SW 1271 (cell line): Measurements from ENCODE around the gene NALCN.
"Not testable (repeated sequence)": the region's sequence is repeated elsewhere in the genome, so short reads cannot be mapped to it uniquely, and the experiment has no call there.

ENCODE experiments used
- DNase-seq, 2 experiments: peaks; one replicate each; lab custom pipeline; 2025; lab: John Stamatoyannopoulos, UW

NALCN gene

DNA sequence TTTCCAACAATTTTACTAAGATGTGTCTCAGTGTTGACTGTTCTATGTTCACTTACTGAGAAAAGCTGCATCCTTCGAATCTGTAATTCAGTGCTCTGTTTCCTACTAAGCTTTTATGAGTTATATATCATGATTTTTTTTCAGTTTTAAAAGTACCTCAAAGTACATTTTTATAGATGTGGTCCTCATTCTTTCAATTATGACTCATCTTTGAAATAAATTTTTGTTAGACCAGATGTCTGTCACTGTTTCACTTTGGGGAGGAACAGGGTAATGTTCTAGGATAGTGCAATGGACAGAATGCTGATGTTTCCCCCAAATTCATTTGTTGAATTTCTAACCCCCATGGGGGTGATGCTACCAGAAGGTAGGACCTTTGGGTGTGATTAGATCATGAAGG is 74.8 kb downstream of the NALCN start:
- no peak for DNase-seq

DNA sequence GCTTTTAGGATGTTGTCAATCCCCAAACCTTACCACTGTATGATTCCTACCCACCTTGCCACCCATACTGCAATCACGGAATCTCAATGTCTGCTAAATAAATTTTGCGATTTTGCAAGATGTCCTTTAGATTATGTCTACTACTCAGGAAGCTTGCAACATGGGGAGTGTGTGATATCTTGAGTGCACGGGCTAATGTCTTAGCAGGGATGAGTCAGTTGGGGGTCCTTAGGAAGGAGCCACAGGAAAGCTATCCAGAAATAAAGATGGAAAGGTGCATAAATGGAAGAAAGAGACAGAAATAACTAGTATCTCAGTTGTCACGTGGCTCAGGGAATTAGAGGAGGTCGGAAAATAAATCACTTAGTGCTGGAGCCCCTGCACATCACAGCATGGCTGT is 77.1 kb downstream of the NALCN start:
- no peak for DNase-seq

DNA sequence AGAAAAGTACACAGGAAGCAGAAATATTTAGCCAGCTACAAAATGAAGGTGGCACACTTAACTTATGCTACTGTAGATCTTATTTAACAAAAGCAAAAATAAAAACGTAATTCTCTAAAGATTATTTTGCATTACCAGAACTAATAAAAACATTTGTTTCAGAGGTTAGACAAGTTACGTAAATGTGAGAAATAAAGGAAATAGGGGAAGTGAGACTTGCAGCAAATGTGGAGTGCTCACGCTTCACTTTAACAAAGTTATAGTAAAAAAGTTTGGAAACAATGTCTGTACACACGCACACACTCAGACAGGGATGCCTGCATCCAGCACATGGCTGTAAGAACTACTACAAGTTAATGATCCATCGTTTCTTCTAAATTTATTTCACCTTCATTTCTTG is 83.7 kb downstream of the NALCN start:
- no peak for DNase-seq

DNA sequence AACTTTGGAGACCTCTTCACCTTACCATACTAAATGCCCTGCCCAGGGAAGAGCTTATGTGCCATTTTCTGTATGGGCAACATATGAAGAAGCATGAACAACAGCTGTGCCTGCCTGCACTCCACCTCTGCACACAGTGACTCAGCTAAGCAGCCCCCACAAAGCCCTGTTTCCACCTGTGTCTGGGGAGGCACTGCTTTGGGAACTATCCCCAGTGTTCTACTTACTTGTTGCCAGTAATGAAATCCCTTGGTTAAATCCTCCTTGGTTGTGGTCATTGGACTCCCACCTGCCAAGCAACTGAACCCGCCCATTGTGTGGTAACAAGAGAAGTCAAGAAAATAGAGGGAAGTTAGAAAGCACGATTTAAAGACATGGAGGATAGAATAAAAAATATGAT is 84.6 kb downstream of the NALCN start:
- DNase-seq, result no peak

DNA sequence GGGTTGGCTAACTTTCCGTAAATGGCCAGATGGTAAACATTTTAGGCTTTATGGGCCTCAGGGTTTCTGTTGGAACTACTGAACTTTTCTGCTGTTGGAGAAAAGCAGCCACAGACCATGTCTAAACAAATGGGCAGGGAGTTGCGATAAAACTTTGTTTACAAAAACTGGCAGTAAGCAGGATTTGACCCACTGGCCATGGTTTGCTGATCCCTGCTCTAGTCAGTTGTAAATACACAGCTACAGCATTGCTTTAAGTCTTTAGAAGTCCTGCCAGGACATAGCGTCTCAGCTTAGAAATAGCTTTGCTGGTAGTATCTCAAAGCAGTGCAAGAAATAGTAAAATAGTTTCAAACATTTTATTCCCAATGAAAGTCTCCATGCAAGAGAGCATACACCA is 88.4 kb downstream of the NALCN start:
- DNase-seq, result no peak

DNA sequence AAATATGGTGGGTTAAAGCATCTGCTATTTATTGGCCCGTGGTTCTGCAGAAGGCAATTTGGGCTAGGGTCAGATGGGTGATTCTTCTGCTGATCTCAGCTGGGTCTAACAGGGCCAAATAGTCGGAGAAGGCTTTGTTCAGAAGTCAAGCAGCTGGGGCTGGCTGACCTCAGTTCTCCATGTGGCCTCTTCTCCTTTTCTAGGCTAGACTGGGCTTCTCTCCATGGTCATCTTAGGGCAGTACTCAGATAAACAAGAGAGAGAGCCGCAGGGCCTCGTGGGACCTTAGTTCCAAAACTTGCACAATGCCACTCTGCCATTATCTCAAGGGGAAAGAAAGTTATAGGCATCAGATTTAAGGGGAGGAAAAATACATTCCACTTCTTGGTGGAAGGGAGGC is 89.6 kb downstream of the NALCN start:
- DNase-seq, result no peak

DNA sequence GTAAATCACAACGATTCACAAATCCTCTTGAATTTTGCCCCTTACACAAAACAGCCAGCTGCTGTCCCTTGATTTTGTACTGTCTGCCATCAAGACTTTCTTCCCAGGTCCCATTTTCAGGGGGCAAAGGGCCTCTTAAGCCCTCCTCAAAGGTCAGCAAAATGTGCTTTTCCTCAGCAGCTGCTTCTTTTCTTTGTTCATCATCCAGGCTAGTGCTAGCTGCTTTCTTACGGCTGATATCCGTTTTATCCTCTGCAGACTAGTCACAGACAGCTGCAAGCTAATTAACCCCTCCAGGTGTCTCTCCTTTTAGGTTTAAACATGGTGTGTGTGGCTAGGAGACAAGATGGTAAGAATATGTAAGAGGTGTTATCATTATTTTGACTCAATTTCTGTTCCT is 90.9 kb downstream of the NALCN start:
- no peak for DNase-seq

DNA sequence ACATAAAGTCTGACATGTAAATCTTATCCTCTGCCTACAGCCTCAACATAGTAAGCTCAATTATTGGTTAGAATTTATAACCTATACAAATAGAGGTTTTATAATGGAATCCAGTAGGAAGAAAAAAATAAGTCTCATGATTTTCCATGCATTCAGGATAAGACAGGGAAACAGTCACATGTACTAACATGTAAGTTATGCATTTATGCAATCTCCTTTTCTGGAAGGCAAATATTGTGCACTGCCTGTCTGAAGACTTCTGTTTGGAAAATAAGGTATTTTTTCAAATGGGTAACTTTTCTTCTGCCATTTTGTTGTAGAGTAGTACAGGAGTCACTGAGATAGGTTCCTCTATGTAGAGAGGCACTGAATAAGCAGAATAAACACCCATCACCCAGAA is 92.7 kb downstream of the NALCN start:
- DNase-seq, result no peak

DNA sequence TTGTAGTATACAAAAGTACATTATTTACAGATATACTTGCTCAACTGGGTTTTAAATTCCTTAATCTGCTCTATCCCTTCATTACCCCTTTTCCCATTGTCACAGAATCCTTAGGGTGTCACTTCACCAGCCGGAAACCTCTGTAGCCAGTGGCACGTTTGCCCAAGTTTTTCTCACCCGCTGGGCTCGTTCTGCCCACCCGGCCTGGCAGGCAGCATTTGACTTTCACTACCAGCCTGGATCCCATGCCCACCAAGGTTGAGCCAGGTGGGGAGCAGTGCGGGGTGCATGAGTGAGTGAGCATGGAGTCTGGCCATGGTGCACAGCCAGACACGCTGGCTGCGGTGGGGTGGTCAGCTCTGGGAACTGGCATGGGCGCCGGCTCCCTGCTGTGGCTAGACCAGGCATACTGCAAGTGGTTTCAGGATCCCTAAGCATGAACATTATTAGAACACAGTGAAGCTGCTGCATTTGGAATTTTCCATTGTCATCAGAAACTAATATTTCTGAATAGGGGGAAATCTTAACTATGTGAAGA is 98.3 kb downstream of the NALCN start:
- DNase-seq, result no peak

DNA sequence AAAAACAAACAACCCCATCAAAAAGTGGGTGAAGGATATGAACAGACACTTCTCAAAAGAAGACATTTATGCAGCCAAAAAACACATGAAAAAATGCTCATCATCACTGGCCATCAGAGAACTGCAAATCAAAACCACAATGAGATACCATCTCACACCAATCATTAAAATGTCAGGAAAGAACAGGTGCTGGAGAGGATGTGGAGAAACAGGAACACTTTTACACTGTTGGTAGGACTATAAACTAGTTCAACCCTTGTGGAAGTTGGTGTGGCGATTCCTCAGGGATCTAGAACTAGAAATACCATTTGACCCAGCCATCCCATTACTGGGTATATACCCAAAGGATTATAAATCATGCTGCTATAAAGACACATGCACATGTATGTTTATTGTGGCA is 102.8 kb downstream of the NALCN start:
- not testable (repeated sequence) for DNase-seq

DNA sequence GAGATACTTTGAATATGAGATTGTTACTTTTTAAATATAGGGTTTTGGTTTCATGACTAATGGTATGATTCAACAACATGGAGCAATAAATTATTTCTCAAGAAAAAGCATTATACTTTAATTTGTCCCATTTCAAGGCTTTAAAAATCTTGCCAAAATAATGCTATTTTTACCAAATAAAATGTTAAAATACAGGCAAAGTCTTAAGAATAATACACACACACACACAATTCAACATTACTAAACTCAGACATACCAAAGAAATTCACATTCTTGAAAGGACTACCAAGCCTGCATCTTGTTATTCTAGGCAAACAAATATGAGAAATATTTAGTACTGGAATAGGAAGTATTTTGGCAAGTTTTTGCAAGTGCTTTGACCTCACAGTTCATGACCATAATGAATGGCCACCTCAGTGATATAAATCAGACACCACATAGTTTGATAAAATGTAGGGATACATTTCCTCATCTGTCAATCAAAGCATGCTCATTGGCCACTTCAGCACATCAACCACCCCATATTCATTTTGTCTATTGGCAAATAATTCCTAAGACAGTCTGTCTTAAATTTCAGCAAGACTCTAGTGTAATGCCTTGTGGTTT is 107.2 kb downstream of the NALCN start:
- DNase-seq, result no peak

DNA sequence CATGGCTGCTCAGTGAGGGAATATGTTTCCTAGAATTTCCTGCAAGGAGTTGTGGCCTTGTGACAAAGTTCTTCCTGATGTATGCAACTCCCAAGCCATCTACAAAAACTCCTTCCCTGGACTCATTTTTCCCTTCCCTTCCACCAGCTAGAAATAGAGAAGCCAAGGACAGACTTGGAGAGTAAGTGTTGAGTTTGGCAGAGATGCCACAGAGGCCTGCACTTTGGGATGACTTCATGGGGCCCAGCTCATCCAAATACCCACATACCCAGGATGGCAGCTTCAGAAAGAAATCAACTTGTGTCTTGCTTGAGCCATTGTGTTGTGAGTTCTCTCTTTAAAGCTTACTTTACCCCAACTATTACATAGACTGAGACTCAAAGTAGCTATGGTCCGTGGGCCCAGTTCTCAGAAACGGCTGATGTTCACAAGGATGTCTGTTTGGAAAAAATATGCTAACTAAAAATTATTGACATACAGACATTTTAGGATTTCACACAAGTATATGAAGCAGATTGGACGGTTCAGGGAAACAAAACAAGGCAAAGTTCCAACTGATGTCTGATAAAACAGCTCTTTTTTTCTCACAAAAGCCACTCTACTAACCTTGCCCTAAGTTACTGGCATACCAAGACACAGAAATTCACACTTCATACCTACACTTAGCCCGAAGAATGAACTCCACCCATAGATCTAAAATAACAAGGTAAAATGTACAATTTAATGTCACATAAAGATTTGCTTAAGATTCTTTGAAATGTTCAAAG is 107.9 kb downstream of the NALCN start:
- DNase-seq, result no peak

DNA sequence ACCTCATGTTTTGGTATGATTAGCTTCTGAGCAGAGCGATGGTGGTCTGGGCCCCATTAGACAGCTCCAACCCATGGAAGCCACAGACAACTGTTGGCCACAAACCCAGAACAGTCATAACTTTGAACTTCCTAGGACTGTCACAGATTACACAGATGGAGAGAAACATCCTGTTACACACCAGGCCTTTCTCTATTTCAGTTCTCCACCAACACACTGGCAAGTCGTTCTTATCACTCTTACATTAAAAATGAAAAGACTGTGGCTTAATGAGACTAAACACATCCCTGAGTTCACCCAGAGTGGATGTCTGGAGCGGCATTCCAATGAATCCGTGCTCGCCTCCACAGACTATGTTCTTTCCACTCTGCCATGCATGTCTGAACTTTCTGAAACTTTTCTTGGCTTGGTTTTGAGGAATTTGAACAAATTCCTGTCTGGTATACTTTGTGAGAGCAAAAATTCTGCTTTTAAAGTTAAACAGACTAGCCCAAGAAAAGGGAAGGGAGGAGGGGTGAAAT is 109.1 kb downstream of the NALCN start:
- no peak for DNase-seq

DNA sequence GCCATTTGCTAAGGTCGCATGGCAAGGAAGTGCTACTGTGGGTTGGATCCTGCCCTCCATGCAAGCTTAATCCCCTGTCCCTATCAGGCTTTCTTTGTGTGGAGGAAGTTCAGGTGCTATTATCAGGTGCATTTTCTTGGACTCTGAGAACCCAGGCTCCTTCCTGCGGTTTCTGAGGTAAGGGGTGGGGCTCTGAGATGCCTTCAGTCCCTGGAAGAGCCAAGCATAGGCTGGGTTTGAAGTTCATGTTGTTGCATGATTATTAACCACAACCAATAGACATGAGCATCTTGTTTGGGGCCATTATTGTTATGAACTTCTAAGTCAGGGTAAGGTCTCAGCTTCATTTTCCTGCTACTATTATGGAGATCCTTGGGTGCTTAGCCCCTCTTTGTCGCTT is 109.5 kb downstream of the NALCN start:
- DNase-seq, result no peak

DNA sequence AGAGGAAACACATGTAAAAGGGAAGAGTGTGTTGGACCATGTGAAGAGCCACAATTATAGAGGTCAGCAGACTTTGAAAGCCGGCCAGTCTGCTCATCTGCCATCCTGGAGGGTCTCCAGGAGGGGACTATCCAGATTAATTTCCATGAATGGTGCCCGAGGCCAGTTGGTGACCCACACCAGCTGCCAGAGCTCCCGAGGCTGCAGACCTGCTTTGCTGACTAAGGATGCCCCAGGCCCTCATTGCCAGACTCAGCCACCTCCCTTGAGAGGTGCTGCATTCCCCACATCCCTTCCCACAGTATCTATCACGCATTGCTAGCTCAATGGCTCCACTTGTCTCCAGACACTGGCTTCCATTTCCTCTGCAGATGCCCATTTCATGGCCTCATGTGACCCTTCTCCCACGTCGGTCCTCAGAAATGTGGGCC is 110.3 kb downstream of the NALCN start:
- DNase-seq, result no peak

DNA sequence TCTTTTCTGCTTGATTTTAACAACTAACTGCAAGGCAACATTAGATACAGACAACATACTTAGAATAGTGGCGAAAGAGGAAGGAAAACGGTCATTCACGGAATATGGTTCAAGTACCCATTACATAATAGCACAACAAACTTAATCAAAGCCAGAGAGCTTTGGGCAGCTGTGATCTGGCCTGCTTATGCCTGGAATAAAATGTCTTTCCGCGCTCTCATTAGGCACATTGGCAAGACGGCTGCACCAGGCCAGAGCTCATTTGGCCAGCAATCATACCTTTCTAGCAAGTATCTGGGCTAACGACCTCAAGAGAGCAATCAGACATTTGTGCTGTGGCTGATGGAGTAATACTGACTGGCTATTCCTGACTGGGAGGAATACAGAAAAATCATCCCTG is 112.8 kb downstream of the NALCN start:
- no peak for DNase-seq

DNA sequence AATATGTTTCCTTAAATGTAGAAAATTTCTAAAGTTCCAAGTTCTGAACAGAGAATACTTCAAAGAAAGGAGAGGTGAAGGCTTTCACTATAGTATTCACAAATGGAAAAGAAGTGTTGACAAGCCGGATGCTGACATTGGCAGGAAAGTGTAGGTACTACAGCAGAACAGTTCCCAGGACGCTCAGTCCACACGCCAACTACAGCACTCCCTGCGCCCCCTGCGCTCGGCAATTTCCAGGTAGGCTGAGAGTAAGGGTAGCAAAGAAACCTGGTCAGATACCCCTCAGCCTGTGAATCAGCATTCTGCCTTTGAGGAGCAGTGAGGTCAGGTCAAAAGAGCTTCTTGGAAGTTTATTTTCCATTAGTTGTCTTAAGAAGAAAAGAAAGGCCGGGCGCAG is 115.3 kb downstream of the NALCN start:
- no peak for DNase-seq

DNA sequence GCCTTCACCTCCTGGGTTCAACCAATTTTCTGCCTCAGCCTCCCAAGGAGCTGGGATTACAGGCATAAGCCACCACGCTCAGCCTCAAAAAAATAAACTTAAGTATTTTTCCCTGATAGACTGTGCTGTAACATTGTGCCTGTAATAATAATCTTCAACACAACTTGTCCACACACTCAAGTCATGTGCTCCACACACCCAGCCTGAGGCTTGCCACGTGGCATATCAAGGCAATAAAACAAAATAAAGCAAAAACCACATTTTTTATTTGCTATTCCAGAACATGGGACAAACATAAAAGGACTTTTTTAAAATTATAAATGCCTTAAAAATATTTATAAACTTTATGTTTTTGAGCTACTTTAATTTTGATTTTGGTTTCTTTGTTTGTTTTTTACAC is 115.8 kb downstream of the NALCN start:
- no peak for DNase-seq

DNA sequence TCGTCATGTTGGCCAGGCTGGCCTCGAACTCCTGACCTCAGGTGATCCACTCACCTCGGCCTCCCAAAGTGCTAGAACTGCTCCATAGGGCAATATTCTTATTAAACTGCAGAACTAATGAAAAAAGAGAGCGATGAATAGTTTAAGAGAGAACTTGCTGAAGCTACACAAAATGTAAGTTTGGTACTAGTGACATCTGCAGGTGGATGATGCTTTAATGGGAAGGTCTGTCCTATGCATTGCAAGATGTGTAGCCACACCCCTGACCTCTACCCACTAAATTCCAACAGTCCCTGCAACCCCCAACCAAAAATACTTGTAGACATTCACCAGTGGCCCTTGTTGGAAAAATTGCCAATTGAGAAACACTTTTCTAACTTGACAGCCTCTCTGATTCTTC is 117.8 kb downstream of the NALCN start:
- no peak for DNase-seq

DNA sequence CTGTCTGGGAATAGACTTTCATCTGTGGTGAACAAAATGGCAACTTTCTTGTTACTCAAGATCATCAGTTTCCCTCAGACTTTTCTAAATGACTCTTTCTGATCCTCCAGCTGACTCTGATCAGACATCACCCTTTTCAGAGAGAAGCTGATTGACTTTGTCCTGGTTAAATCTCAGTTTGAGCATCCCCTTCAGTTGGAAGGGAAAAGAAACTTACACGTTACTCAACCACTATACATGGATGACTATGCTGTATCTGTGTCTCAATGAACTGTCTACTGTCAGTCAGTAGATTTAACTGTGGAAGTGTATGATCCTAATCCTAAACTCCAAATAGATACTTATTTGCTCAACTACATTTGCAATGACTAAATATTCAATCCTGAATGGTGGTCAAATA is 118.5 kb downstream of the NALCN start:
- no peak for DNase-seq

DNA sequence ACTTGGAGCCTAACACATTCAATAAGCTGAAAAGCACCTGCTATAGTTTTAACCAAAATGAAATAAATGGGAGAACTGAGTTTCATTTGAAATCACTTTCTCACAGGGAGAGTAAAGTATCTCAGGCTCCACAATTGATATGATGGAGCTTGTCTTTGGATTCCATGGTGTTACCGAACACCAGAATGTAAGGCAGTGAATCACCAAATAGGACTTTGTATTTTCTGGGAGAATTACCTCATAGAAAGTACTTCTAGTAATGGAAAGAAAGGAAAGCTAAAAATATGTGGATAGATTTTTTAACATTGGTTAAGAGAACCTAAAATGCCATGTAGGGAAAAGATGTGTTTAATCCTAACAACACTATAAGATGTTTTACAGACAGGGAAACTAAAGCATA is 123.6 kb downstream of the NALCN start:
- DNase-seq, result no peak

DNA sequence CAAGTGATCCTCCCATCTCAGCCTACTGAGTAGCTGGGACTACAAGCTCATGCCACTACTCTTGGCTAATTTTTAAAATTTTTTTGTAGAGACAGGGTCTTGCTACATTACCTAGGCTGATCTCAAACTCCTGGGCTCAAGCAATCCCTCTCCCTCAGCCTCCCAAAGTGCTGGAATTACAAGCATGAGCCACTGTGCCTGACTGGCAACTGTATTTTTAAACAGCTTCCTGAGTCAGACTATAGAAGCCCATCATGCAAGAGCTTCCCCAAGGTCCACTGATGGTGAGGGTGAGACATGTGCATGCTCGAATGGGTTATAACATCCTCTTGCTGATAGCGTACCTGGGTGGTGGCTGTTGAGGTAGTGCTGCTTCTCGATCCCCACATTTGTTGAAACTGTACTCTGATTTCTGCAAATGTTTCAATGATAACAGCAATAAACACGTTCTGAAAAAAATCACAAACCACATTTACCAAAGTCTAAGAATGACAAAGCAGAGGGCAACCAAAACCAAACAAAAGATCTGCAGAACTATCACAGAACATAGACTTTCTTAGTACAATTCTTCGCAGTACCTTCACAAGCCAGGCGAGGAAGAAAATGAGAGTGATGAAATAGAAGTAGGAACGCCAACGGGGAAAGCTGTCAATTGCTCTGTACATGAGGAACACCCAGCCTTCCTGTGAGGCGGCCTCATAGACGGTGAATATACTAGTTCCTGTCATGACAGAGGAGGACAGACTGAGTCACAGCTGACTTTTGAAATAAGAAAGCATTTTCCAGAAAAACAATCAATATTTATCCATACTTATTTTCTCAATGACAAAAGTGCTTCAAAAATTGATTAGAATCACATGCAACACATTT is 124.4 kb downstream of the NALCN start:
- DNase-seq, result no peak

DNA sequence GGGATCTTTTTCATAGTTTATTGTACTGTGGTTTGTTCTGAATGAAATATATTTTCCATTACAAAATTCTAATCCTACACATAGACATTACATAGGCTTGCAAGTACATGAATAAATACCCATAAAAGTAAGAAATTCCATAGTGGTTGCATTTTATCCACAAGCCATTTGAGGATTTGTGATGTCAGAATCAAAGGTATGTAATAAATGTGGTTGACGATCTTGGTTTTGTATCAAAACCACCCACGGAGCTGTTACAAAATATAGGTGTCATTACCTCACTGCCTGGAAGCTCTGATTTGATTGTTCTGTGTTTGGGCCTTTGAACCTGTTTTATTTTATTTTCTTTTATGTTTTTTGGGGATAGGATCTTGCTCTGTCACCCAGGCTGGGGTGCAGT is 125.1 kb downstream of the NALCN start:
- no peak for DNase-seq
